ENCODE results near the gene ADGRB2. TPM values are rescaled to one million over a fixed set of nuclear protein-coding genes. Genes with fewer than 3 reads are reported as not detected.

The ADGRB2 gene
- total RNA-seq, 1 donor from 2014 or later: 7.1 TPM

DNA sequence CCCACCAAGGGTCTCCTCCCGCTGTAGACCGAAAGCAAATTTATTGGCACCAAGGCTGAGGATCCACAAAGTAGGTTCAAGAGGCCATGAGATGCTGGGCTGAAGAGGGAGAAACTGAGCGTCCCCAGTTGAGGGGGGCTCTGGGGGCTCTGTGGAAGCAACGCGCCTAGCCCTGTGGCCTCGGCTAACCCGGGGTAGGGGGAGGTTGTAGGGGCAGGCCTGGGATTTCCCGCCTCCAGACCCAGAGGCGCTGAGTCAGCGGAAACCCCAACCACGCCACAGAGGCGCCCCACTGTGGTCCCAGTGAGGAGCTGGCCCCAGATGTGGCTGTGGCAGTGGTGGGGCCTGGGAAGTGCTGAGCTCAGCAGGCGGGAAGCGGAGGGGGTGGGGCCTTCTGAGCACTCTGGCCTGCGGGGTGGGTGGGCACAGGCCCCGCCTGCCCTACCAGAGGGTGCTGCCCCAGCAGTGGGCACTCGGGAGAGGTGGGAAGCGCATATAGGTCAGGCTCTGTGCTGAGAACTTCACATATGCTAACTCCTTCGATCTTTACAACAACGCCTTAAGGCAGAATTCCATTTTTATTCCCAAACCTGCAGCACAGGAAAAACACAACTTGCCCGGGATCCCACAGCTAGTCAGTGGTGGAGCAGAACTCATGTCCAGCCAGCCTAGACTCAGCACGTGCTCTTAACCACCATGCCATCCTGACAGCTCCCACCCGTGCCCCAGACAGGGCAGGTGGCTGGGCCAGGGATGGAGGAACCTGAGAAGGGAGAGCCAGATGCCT is 58.9 kb downstream of the ADGRB2 start:
- Histone ChIP-seq H3K4me1 (peaks cover 19% of the 10 kb centered on the region), H3K9me3 (ENCODE audit: low read depth) (no peaks in the 10 kb centered on the region), H3K79me2 (ENCODE audit: low read depth) (no peaks in the 10 kb centered on the region), H2AFZ (replicated peaks) (peak overlapping the region; percentile 35), H3K4me3 (no peak overlapping the region), H3F3A (ENCODE audit: low read depth) (peaks cover 5% of the 10 kb centered on the region), H3K27me3 (peaks cover 19% of the 10 kb centered on the region), H3K4me2 (peak overlapping the region; percentile 87), H3K36me3 (no peaks in the 10 kb centered on the region), H3K27ac (no peak overlapping the region), H4K20me1 (ENCODE audit: low read depth) (no peaks in the 10 kb centered on the region), H3K9ac (no peak overlapping the region)
- Mint-ChIP-seq H3K36me3 (no peaks in the 10 kb centered on the region), H3K4me1 (peaks cover 37% of the 10 kb centered on the region), H3K9me3 (no peaks in the 10 kb centered on the region), H3K4me3 (no peak overlapping the region), H3K27me3 (ENCODE audit: insufficient read depth, low read depth) (peaks cover 13% of the 10 kb centered on the region), H3K27ac (no peak overlapping the region)
- TF ChIP-seq, protein P1, sequence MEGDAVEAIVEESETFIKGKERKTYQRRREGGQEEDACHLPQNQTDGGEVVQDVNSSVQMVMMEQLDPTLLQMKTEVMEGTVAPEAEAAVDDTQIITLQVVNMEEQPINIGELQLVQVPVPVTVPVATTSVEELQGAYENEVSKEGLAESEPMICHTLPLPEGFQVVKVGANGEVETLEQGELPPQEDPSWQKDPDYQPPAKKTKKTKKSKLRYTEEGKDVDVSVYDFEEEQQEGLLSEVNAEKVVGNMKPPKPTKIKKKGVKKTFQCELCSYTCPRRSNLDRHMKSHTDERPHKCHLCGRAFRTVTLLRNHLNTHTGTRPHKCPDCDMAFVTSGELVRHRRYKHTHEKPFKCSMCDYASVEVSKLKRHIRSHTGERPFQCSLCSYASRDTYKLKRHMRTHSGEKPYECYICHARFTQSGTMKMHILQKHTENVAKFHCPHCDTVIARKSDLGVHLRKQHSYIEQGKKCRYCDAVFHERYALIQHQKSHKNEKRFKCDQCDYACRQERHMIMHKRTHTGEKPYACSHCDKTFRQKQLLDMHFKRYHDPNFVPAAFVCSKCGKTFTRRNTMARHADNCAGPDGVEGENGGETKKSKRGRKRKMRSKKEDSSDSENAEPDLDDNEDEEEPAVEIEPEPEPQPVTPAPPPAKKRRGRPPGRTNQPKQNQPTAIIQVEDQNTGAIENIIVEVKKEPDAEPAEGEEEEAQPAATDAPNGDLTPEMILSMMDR (IDR thresholded peaks at IDR 0.05): peak; percentile 26
- TF ChIP-seq EZH2phosphoT487 (IDR thresholded peaks at IDR 0.05) (no peak), EZH2 (IDR thresholded peaks at IDR 0.05) (no peak)
- peak; percentile 68 for DNase-seq (ENCODE audit: low spot score)

- Histone ChIP-seq H3K27me3 (peaks cover 19% of the 10 kb centered on the region), H3K36me3 (no peaks in the 10 kb centered on the region), H3K4me3 (peak overlapping the region; percentile 49), H3K27ac (no peak overlapping the region), H4K20me1 (ENCODE audit: low read depth) (no peaks in the 10 kb centered on the region), H3K9me3 (ENCODE audit: low read depth) (no peaks in the 10 kb centered on the region), H3K9ac (no peak overlapping the region), H2AFZ (replicated peaks) (peak overlapping the region; percentile 88), H3F3A (ENCODE audit: low read depth) (peaks cover 5% of the 10 kb centered on the region), H3K4me1 (peaks cover 19% of the 10 kb centered on the region), H3K4me2 (peak overlapping the region; percentile 87), H3K79me2 (ENCODE audit: low read depth) (no peaks in the 10 kb centered on the region)
- Mint-ChIP-seq H3K4me3 (peak overlapping the region; percentile 31), H3K27ac (peak overlapping the region; percentile 18), H3K36me3 (no peaks in the 10 kb centered on the region), H3K27me3 (ENCODE audit: insufficient read depth, low read depth) (peaks cover 16% of the 10 kb centered on the region), H3K4me1 (peaks cover 40% of the 10 kb centered on the region), H3K9me3 (no peaks in the 10 kb centered on the region)
- DNase-seq (ENCODE audit: low spot score): peak; percentile 19
- TF ChIP-seq EZH2 (IDR thresholded peaks at IDR 0.05) (no peak), EZH2phosphoT487 (IDR thresholded peaks at IDR 0.05) (no peak)
- TF ChIP-seq, protein P1 (IDR thresholded peaks at IDR 0.05): no peak
Measured at GRCh38 chr1:31704271-31705079, 59.7 kb downstream of the ADGRB2 start.

DNA sequence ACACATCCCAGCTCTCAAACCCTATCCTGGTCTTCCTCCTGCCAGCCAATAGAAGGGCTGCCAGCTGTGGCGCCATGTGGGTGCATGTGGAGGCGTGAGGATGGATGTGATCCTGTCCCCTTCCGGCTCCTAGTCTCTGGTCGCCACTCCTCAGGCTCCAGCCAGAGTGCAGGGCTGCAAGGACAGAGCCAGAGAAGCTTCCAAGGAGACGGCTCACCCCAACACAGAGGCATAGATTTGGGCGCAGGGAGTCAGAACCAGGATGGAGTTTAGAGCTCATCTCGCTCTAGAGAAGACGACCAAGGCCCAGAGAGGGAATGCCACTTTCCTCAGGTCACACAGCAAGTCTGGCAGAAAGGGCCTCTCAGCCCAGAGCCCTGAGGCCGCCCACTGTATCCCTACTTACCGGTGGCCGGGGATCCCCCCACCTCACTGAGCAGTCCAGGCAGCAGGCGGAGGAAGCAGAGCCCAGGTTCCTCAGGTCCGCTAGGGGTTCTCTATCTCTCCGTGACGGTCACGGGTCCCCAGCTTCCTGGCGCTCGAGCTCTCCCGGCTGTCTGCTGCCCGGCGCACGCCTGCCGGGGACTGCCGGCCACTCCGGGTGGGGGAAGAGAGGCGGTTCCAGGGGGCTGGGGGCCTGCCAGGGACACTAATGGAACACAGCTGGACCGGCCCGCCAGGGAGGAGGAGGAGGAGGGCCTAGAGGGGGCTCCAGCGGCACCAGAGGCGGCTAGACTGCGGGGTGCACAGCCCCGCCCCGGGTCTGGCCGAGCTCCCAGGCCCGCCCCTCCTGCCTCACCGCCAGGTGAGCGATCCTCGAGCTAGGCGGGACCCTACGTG is 60.5 kb downstream of the ADGRB2 start, which contains the start of gene COL16A1:
TSS of gene COL16A1 (minus strand) at position 587 of the 840 bp plus-strand sequence. CDS start 1,824 bp downstream, outside the sequence.
- Histone ChIP-seq H3K4me3 (peak within 1 kb of the TSS; percentile 49), H3K9ac (no peak within 1 kb of the TSS), H3K4me2 (peak within 1 kb of the TSS; percentile 87), H3K79me2 (ENCODE audit: low read depth) (no peaks in the 10 kb centered on the region), H3F3A (ENCODE audit: low read depth) (peaks cover 5% of the 10 kb centered on the region), H3K36me3 (no peaks in the 10 kb centered on the region), H2AFZ (replicated peaks) (peak within 1 kb of the TSS; percentile 88), H4K20me1 (ENCODE audit: low read depth) (no peaks in the 10 kb centered on the region), H3K4me1 (peaks cover 19% of the 10 kb centered on the region), H3K27ac (no peak within 1 kb of the TSS), H3K9me3 (ENCODE audit: low read depth) (no peaks in the 10 kb centered on the region), H3K27me3 (peaks cover 19% of the 10 kb centered on the region)
- Mint-ChIP-seq H3K27ac (peak within 1 kb of the TSS; percentile 18), H3K9me3 (no peaks in the 10 kb centered on the region), H3K4me1 (peaks cover 35% of the 10 kb centered on the region), H3K27me3 (ENCODE audit: insufficient read depth, low read depth) (peaks cover 16% of the 10 kb centered on the region), H3K36me3 (no peaks in the 10 kb centered on the region), H3K4me3 (peak within 1 kb of the TSS; percentile 31)
- TF ChIP-seq EZH2phosphoT487 (IDR thresholded peaks at IDR 0.05) (no peak), EZH2 (IDR thresholded peaks at IDR 0.05) (no peak)
- TF ChIP-seq, protein P1 (IDR thresholded peaks at IDR 0.05): no peak
- peak; percentile 54 for DNase-seq (ENCODE audit: low spot score)
